Prostate gland (tissue), 2 donors: Measurements from ENCODE around the gene CRYGS. TPM values are rescaled to one million over a fixed set of nuclear protein-coding genes. Genes with fewer than 3 reads are reported as not detected.

Source experiments
- DNase-seq: peaks from one replicate; pipeline ENCODE4 v3.0.0-alpha.2; 2019; ENCODE audit warnings: low spot score
- H3K27ac ChIP-seq, 2 donors: fragments of 200-600 bp; sonication (generic); 2 replicates each; pipeline ENCODE4 v1.5.1; 2017 to 2019
- H3K27me3 ChIP-seq: fragments of 200-600 bp; sonication (generic); replicated peaks from 2 replicates; pipeline ENCODE4 v1.5.1; 2019; ENCODE audit not compliant: insufficient read depth
- H3K36me3 ChIP-seq, 2 donors: fragments of 200-600 bp; sonication (generic); 1 replicate in 1 of 2; 2 replicates in 1 of 2; pipeline versions ENCODE4 v1.5.1 to v1.8.1; 2017 to 2019
- H3K4me1 ChIP-seq: fragments of 200-600 bp; sonication (generic); replicated peaks from 2 replicates; pipeline ENCODE4 v1.5.1; 2019
- H3K4me3 ChIP-seq, 2 donors: fragments of 200-600 bp; sonication (generic); 2 replicates each; pipeline ENCODE4 v1.5.1; 2017 to 2019
- H3K9me3 ChIP-seq: fragments of 200-600 bp; sonication (generic); 2 replicates; pipeline ENCODE4 v1.5.1; 2017
- CTCF ChIP-seq, 4 experiments: fragments of 200-600 bp in 2 of 4; fragments of 450-650 bp in 2 of 4; sonication (generic) in 2 of 4; IDR thresholded peaks; 1 replicate in 3 of 4; 2 replicates in 1 of 4; pipeline ENCODE4 v1.5.1; 2016 to 2019; ENCODE audit warnings: antibody characterized with exemption in 4 of 4, mild to moderate bottlenecking in 2 of 4, moderate library complexity in 2 of 4
- POLR2A ChIP-seq: fragments of 450-650 bp; IDR thresholded peaks from one replicate; pipeline ENCODE4 v1.6.1; 2016; ENCODE audit warnings: antibody characterized with exemption, mild to moderate bottlenecking
- POLR2AphosphoS5 ChIP-seq: sonication (generic); formaldehyde crosslinking; IDR thresholded peaks from one replicate; pipeline ENCODE4 v1.6.1; 2017; ENCODE audit warnings: antibody characterized with exemption
- WGBS: methylation state at CpG from one replicate; pipeline ENCODE4 v1.1.5; 2018; 5-methylcytosine and 5-hydroxymethylcytosine counted together
- intact Hi-C: fragments of 100-400 bp; cut with DNase I; formaldehyde crosslinking; loops from one replicate; pipeline ENCODE4 v1.14.2; 2022
- total RNA-seq, 2 donors: library from RNA; depleted of rRNA; stranded (reverse); fragments of >200 nt; gene quantifications; one replicate each; pipeline ENCODE4 v1.1.0, GENCODE V29; 2016

Gene CRYGS
- total RNA-seq, 2 donors from 2014 or later = 1.0 to 1.1 TPM

- Histone ChIP-seq H3K36me3 (no peaks in the 10 kb centered on the region), H3K27ac (no peak overlapping the region), H3K27me3 (no peaks in the 10 kb centered on the region), H3K4me3 (no peak overlapping the region), H3K9me3 (no peaks in the 10 kb centered on the region), H3K4me1 (no peaks in the 10 kb centered on the region)
- no peak for TF ChIP-seq POLR2AphosphoS5
- TF ChIP-seq POLR2A = no peak
- no peak for TF ChIP-seq CTCF (IDR thresholded peaks at IDR 0.05)
- no peak for DNase-seq
- intact Hi-C loops = no loop called here
These were observed 20.4 kb upstream of the CRYGS start for GRCh38 chr3:186564586-186564985.

GRCh38 chr3:186552408-186553031, 8.3 kb upstream of the CRYGS start:
- Histone ChIP-seq H3K9me3 (no peaks in the 10 kb centered on the region), H3K27me3 (no peaks in the 10 kb centered on the region), H3K4me3 (no peak overlapping the region), H3K4me1 (no peaks in the 10 kb centered on the region), H3K27ac (no peak overlapping the region), H3K36me3 (peaks cover 0 to 4% of the 10 kb centered on the region in 2 donors)
- TF ChIP-seq POLR2AphosphoS5 (no peak), CTCF (IDR thresholded peaks at IDR 0.05) (no peak), POLR2A (no peak)
- intact Hi-C loops = no loop called here
- no peak for DNase-seq
- 61% methylated on average over 5 of the region's 5 CpGs for WGBS

- Histone ChIP-seq H3K36me3 (peaks cover 0 to 4% of the 10 kb centered on the region in 2 donors), H3K27me3 (no peaks in the 10 kb centered on the region), H3K9me3 (no peaks in the 10 kb centered on the region), H3K27ac (no peak overlapping the region), H3K4me3 (no peak overlapping the region), H3K4me1 (no peaks in the 10 kb centered on the region)
- intact Hi-C loops = no loop called here
- WGBS = 85% methylated on average over 6 of the region's 6 CpGs
- TF ChIP-seq POLR2A = no peak
- no peak for TF ChIP-seq CTCF (IDR thresholded peaks at IDR 0.05)
- no peak for TF ChIP-seq POLR2AphosphoS5
- no peak for DNase-seq
These were observed 7.2 kb upstream of the CRYGS start for GRCh38 chr3:186551387-186551786.

- 91% methylated on average over 3 of the region's 3 CpGs for WGBS
- Histone ChIP-seq H3K27me3 (no peaks in the 10 kb centered on the region), H3K4me1 (no peaks in the 10 kb centered on the region), H3K4me3 (no peak overlapping the region), H3K36me3 (peaks cover 0 to 4% of the 10 kb centered on the region in 2 donors), H3K27ac (no peak overlapping the region), H3K9me3 (no peaks in the 10 kb centered on the region)
- TF ChIP-seq POLR2AphosphoS5 = no peak
- TF ChIP-seq POLR2A = no peak
- TF ChIP-seq CTCF (IDR thresholded peaks at IDR 0.05) = no peak
- DNase-seq = no peak
- intact Hi-C loops = no loop called here
These were observed 5.3 kb upstream of the CRYGS start for GRCh38 chr3:186549497-186549896.

GRCh38 chr3:186540835-186541226, 3.3 kb downstream of the CRYGS start:
- no peaks in the 10 kb centered on the region for H3K9me3 ChIP-seq
- 30% methylated on average over 2 of the region's 2 CpGs for WGBS
- no peak overlapping the region for H3K27ac ChIP-seq
- DNase-seq = no peak
- no peaks in the 10 kb centered on the region for H3K27me3 ChIP-seq
- no peak overlapping the region for H3K4me3 ChIP-seq
- TF ChIP-seq CTCF (IDR thresholded peaks at IDR 0.05) (no peak), POLR2A (no peak), POLR2AphosphoS5 (no peak)
- H3K36me3 ChIP-seq = no peaks in the 10 kb centered on the region
- H3K4me1 ChIP-seq = no peaks in the 10 kb centered on the region
- intact Hi-C loops = loop anchor here (2.0 to 5.0 kb wide), 2 partner anchors 280 to 559 kb away; no protein-coding TSS in a partner anchor
